ENCODE results near the gene PLXDC2. TPM values are rescaled to one million over a fixed set of nuclear protein-coding genes. Genes with fewer than 3 reads are reported as not detected.

Gene PLXDC2
- total RNA-seq, 1 donor from 2014 or later, result 129 TPM

DNA sequence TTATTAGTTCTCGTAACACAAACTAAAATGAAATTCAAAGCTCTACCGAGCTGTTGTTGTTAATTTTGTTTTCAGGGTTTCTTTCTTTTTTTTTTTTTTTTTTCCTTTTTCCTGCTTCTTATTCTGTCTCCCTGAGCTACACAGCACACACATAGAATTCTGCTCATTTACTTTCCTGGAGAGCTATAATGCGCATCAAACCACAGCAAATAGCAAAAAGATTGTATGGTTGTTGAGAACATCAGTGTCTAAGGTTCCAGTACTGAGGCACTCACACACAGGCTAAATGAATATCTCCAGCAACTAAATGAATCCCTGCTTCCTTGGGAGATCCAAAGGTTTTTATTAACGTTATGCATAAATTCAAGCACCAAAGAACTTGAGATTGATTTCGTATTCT is 418.3 kb downstream of the PLXDC2 start:
- no peaks in the 10 kb centered on the region for H3K27me3 ChIP-seq
- no peak for DNase-seq
- intact Hi-C loops (cut with DNase I), result no loop called here
- no peaks in the 10 kb centered on the region for H3K36me3 ChIP-seq
- H3K27ac ChIP-seq, result no peak overlapping the region
- no peaks in the 10 kb centered on the region for H3K4me1 ChIP-seq
- no peak for ATAC-seq
- TF ChIP-seq, protein P1, sequence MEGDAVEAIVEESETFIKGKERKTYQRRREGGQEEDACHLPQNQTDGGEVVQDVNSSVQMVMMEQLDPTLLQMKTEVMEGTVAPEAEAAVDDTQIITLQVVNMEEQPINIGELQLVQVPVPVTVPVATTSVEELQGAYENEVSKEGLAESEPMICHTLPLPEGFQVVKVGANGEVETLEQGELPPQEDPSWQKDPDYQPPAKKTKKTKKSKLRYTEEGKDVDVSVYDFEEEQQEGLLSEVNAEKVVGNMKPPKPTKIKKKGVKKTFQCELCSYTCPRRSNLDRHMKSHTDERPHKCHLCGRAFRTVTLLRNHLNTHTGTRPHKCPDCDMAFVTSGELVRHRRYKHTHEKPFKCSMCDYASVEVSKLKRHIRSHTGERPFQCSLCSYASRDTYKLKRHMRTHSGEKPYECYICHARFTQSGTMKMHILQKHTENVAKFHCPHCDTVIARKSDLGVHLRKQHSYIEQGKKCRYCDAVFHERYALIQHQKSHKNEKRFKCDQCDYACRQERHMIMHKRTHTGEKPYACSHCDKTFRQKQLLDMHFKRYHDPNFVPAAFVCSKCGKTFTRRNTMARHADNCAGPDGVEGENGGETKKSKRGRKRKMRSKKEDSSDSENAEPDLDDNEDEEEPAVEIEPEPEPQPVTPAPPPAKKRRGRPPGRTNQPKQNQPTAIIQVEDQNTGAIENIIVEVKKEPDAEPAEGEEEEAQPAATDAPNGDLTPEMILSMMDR (IDR thresholded peaks at IDR 0.05), result no peak
- no peaks in the 10 kb centered on the region for H3K9me3 ChIP-seq
- H3K4me3 ChIP-seq, result no peak overlapping the region

- H3K27me3 ChIP-seq, result no peaks in the 10 kb centered on the region
- no peak overlapping the region for H3K27ac ChIP-seq
- no peaks in the 10 kb centered on the region for H3K36me3 ChIP-seq
- no peaks in the 10 kb centered on the region for H3K4me1 ChIP-seq
- no peak overlapping the region for H3K4me3 ChIP-seq
- H3K9me3 ChIP-seq, result no peaks in the 10 kb centered on the region
- intact Hi-C loops (cut with DNase I), result no loop called here
- no peak for DNase-seq
- TF ChIP-seq, protein P1 (IDR thresholded peaks at IDR 0.05), result no peak
- no peak for ATAC-seq
Measured at GRCh38 chr10:20237091-20237570, 420.9 kb downstream of the PLXDC2 start.

- TF ChIP-seq, protein P1 (IDR thresholded peaks at IDR 0.05), result no peak
- ATAC-seq, result no peak
- Histone ChIP-seq H3K9me3 (no peaks in the 10 kb centered on the region), H3K27me3 (no peaks in the 10 kb centered on the region), H3K27ac (no peak overlapping the region), H3K36me3 (no peaks in the 10 kb centered on the region), H3K4me3 (no peak overlapping the region), H3K4me1 (no peaks in the 10 kb centered on the region)
- intact Hi-C loops (cut with DNase I), result no loop called here
- DNase-seq, result no peak
Measured at GRCh38 chr10:20237586-20237985, 421.4 kb downstream of the PLXDC2 start.

DNA sequence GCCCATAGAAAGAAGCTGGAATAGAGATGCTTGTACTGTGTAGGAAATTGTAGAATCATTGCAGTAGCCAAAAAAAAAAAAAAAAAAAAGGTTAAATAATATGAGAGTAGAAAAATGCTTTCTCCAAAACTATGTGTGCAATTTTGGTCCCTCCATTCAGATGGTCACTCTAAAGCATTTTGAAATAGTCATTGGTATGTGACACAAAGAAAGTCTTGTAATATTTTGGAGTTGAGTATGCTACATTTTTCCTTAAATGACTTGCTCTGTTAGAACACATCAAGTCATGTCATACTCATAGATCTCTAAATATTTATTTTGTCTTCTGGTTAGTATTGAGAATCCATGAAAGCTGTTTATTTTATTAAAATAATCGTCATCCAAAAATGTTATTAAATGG is 424.4 kb downstream of the PLXDC2 start:
- Histone ChIP-seq H3K4me1 (no peaks in the 10 kb centered on the region), H3K4me3 (no peak overlapping the region), H3K27me3 (no peaks in the 10 kb centered on the region), H3K27ac (no peak overlapping the region), H3K9me3 (no peaks in the 10 kb centered on the region), H3K36me3 (peaks cover 7% of the 10 kb centered on the region)
- TF ChIP-seq, protein P1 (IDR thresholded peaks at IDR 0.05), result no peak
- no peak for DNase-seq
- no peak for ATAC-seq
- intact Hi-C loops (cut with DNase I), result no loop called here

GRCh38 chr10:20247454-20247853 is 431.2 kb downstream of the PLXDC2 start:
- ATAC-seq (no peak), DNase-seq (no peak)
- H3K27me3 ChIP-seq, result no peaks in the 10 kb centered on the region
- no peak overlapping the region for H3K27ac ChIP-seq
- TF ChIP-seq, protein P1 (IDR thresholded peaks at IDR 0.05), result no peak
- no peak overlapping the region for H3K4me3 ChIP-seq
- peaks cover 20% of the 10 kb centered on the region for H3K36me3 ChIP-seq
- intact Hi-C loops (cut with DNase I), result no loop called here
- H3K9me3 ChIP-seq, result no peaks in the 10 kb centered on the region
- no peaks in the 10 kb centered on the region for H3K4me1 ChIP-seq

Measured in upper lobe of right lung (tissue), 1 donor.